Glutamatergic neuron (in vitro differentiated cells): ENCODE results near the gene TMEM109. TPM values are rescaled to one million over a fixed set of nuclear protein-coding genes. Genes with fewer than 3 reads are reported as not detected.

Experiments used
- DNase-seq: peaks from one replicate; pipeline ENCODE4 v3.0.0; 2022
- H3K27ac Mint-ChIP-seq: one replicate; pipeline ENCODE4 v1.8.0; 2020; ENCODE audit warnings: mild to moderate bottlenecking, mixed read lengths, inconsistent platforms; ENCODE audit not compliant: unreplicated experiment
- H3K27me3 Mint-ChIP-seq: one replicate; pipeline ENCODE4 v1.8.0; 2020; ENCODE audit warnings: mild to moderate bottlenecking, moderate library complexity, mixed read lengths, inconsistent platforms; ENCODE audit not compliant: unreplicated experiment
- H3K36me3 Mint-ChIP-seq: one replicate; pipeline ENCODE4 v1.8.0; 2020; ENCODE audit warnings: mild to moderate bottlenecking, mixed read lengths, inconsistent platforms; ENCODE audit not compliant: unreplicated experiment
- H3K4me1 Mint-ChIP-seq: one replicate; pipeline ENCODE4 v1.8.0; 2020; ENCODE audit warnings: mild to moderate bottlenecking, low read depth, mixed read lengths, inconsistent platforms; ENCODE audit not compliant: unreplicated experiment
- H3K4me3 Mint-ChIP-seq: one replicate; pipeline ENCODE4 v1.8.0; 2020; ENCODE audit warnings: mild to moderate bottlenecking, mixed read lengths, inconsistent platforms; ENCODE audit not compliant: unreplicated experiment
- H3K9me3 Mint-ChIP-seq: one replicate; pipeline ENCODE4 v1.8.0; 2020; ENCODE audit warnings: mild to moderate bottlenecking, moderate library complexity, mixed read lengths, inconsistent platforms; ENCODE audit not compliant: unreplicated experiment
- total RNA-seq: library from RNA; stranded (reverse); fragmentation: NEBNext Ultra II Directional; extraction: Animal tissue kit (Norgen Biotek cat#: 25700); gene quantifications from one replicate; pipeline ENCODE4 v1.2.1, GENCODE V29; 2021; ENCODE audit not compliant: unreplicated experiment
- TF ChIP-seq, protein P1 (sequence below): fragments of 200-600 bp; sonication (generic); IDR thresholded peaks from one replicate; pipeline ENCODE4 v1.5.0; 2021; ENCODE audit not compliant: partially characterized antibody, unreplicated experiment

The TMEM109 gene
- total RNA-seq, 1 donor from 2014 or later: 4.0 TPM

DNA sequence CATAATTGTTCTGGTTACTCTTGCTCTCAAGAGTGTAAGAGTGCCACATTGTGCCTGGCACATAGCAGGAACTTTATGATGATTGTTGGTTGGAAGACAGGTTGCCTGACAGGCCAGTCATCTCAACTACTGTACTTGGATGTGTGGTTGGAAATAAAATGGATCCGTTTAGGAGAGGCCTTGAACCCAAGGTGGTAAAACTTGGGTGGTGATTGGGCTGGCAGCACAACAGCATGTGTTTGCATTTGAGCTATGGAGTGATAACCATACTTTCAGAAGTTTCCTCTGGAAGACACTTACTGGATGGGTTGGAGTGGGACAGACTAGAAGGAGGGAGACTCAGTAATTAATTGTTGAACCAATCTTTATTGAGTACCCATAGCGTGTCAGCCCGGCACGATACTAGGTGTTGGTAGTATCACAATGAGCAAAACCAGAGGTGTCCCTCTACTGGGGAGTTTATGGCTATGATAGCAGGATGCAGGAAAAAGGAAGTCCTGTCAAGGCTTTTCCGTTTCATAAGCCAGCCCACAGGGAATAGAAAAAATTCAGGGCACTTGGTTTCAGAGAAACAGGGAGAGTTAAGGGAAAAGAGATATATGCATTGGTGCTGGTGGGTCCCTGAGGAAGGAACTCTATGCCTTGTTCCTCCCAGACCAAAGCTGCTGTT lies 3.1 kb upstream of the TMEM109 start:
- no peak overlapping the region for H3K4me3 Mint-ChIP-seq

GRCh38 chr11:60912223-60912850 lies 1.6 kb upstream of the TMEM109 start:
- Mint-ChIP-seq H3K27ac (no peak overlapping the region), H3K27me3 (peaks cover 14% of the 10 kb centered on the region), H3K36me3 (peaks cover 13% of the 10 kb centered on the region), H3K9me3 (peaks cover 14% of the 10 kb centered on the region), H3K4me1 (peaks cover 8% of the 10 kb centered on the region), H3K4me3 (peak overlapping the region; percentile 10)
- DNase-seq: no peak
- TF ChIP-seq, protein P1, sequence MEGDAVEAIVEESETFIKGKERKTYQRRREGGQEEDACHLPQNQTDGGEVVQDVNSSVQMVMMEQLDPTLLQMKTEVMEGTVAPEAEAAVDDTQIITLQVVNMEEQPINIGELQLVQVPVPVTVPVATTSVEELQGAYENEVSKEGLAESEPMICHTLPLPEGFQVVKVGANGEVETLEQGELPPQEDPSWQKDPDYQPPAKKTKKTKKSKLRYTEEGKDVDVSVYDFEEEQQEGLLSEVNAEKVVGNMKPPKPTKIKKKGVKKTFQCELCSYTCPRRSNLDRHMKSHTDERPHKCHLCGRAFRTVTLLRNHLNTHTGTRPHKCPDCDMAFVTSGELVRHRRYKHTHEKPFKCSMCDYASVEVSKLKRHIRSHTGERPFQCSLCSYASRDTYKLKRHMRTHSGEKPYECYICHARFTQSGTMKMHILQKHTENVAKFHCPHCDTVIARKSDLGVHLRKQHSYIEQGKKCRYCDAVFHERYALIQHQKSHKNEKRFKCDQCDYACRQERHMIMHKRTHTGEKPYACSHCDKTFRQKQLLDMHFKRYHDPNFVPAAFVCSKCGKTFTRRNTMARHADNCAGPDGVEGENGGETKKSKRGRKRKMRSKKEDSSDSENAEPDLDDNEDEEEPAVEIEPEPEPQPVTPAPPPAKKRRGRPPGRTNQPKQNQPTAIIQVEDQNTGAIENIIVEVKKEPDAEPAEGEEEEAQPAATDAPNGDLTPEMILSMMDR: no peak

More for the DNA sequence above, 3.1 kb upstream of the TMEM109 start:
- DNase-seq: no peak
- Mint-ChIP-seq H3K27ac (no peak overlapping the region), H3K4me1 (peaks cover 10% of the 10 kb centered on the region), H3K36me3 (peaks cover 13% of the 10 kb centered on the region), H3K27me3 (peaks cover 13% of the 10 kb centered on the region), H3K9me3 (peaks cover 14% of the 10 kb centered on the region)
- TF ChIP-seq, protein P1: no peak

DNA sequence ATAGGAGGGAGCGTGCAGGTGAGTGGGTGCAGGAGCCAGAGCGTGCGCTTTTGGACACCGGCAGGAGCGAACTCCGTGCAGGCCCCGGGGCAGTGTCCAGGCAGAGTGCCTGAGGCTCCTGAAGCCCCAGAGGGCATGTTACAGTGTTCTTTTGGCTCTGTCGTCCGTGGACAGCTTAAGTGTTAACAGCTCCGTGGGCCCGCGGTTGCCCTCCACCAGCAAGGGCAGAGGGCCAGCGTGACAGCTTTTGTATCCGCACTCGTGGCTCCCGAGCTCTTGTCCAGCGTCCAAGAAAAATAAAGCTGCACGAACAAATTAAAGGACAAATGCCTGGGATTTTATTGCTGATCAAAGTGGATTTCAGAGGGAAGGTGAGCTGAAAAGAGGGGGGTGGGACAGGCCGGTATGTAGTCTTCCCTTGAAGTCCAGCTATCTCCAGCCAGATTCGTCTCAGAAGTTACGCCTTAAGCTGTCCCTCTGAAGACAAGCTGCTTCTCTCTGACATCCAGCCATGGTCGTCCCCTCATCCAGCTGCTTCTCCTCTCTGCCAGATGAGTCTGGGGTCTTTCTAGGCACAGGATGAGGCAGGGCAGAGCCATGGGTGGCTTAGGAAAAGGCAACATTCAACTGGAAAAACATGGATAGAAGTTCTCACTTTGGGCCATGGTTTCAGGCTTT lies 968 bp upstream of the TMEM109 start:
- peaks cover 8% of the 10 kb centered on the region for H3K4me1 Mint-ChIP-seq
- no peak for DNase-seq
- H3K4me3 Mint-ChIP-seq: peak overlapping the region; percentile 100
- TF ChIP-seq, protein P1: no peak
- H3K27ac Mint-ChIP-seq: no peak overlapping the region
- H3K36me3 Mint-ChIP-seq: peaks cover 13% of the 10 kb centered on the region
- peaks cover 14% of the 10 kb centered on the region for H3K9me3 Mint-ChIP-seq
- peaks cover 14% of the 10 kb centered on the region for H3K27me3 Mint-ChIP-seq

- Mint-ChIP-seq H3K27ac (peak overlapping the region; percentile 31), H3K27me3 (peaks cover 9% of the 10 kb centered on the region), H3K4me3 (peak overlapping the region; percentile 87), H3K9me3 (peaks cover 12% of the 10 kb centered on the region), H3K4me1 (peaks cover 8% of the 10 kb centered on the region), H3K36me3 (peaks cover under 1% of the 10 kb centered on the region)
- no peak for DNase-seq
- TF ChIP-seq, protein P1: no peak
Measured at GRCh38 chr11:60914633-60915247, 782 bp downstream of the TMEM109 start.
